ENCODE data around the gene LBP. TPM values are rescaled to one million over a fixed set of nuclear protein-coding genes. Genes with fewer than 3 reads are reported as not detected.

Gene LBP
- total and polyA plus RNA-seq, 7 donors, result 1.1 to 167 (median 38.8) TPM

DNA sequence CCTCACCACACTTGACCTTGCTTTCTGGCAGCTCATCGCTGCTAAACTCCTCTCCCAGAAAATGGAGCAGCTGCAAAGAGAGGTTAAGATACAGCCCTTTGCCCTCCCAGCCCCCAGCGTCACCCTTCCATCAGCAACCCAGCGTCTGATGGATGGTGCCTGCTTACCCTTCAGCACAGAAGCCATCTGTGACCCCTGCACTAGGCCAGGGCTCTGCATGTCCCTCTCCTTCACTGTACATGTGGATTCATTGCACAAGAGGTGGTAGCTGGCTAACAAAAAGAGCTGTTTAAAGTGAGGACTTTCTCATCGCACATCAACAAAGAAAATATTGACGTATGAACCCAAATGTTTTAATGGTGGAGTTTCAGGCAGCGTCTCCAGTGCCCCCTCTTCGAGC is 12.3 kb downstream of the LBP start:
- Histone ChIP-seq H3K4me1 (no peaks in the 10 kb centered on the region), H3K27me3 (ENCODE audit: insufficient read depth in 3 of 3, low read length in 2 of 3) (no peaks in the 10 kb centered on the region), H3K9me3 (no peaks in the 10 kb centered on the region), H3K4me3 (no peak overlapping the region), H3K27ac (no peak overlapping the region), H3K36me3 (ENCODE audit: insufficient read depth in 1 of 2, low read depth in 1 of 2) (no peaks in the 10 kb centered on the region)
- DNase-seq (no peak), ATAC-seq (no peak)
- intact Hi-C loops (cut with DNase I), result no loop called here
- WGBS, 3 donors, result 74 to 82% (median 79%) methylated on average over 7 of the region's 7 CpGs
- TF ChIP-seq, protein P1, sequence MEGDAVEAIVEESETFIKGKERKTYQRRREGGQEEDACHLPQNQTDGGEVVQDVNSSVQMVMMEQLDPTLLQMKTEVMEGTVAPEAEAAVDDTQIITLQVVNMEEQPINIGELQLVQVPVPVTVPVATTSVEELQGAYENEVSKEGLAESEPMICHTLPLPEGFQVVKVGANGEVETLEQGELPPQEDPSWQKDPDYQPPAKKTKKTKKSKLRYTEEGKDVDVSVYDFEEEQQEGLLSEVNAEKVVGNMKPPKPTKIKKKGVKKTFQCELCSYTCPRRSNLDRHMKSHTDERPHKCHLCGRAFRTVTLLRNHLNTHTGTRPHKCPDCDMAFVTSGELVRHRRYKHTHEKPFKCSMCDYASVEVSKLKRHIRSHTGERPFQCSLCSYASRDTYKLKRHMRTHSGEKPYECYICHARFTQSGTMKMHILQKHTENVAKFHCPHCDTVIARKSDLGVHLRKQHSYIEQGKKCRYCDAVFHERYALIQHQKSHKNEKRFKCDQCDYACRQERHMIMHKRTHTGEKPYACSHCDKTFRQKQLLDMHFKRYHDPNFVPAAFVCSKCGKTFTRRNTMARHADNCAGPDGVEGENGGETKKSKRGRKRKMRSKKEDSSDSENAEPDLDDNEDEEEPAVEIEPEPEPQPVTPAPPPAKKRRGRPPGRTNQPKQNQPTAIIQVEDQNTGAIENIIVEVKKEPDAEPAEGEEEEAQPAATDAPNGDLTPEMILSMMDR (IDR thresholded peaks at IDR 0.05), result no peak

DNA sequence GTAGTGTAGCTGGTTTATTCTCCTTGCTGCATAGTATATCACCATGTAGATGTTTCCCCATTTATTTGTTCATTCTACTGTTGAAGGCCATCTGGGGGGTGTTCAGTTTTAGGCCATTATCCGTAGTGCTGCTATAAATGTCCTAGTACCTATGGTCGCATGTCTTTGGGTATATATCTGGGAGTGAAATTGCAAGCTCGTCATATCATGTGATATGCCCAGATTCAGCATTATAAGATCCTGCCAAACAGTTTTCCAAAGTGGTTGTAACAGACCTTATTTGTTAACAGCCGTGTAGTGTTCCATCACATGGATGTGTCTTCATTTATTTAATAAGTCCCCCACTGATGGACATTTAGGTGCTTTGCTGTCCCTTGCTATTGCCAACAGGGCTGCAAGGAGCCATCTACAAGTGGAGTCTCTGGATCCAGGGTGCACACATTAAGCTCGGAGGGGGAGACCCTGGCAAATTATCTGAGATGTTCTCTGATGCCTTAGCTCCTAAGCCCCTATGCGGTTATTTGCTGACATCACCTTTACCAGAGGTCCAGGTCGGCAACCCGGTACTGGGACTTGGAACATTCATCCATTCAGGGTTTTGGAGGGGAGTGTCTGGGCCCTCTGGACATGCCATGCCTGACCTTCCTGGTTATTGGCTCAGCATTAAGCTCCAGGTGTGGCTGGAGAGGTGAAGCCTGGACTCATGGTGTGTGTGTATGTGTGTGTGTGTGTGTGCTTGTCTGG is 16.9 kb downstream of the LBP start:
- no peak overlapping the region for H3K27ac ChIP-seq
- intact Hi-C loops (cut with DNase I), result no loop called here
- no peak for DNase-seq
- no peak overlapping the region for H3K4me3 ChIP-seq
- ATAC-seq, result peak in 1 of 4 donors; percentile 41
- H3K27me3 ChIP-seq (ENCODE audit: insufficient read depth in 3 of 3, low read length in 2 of 3), result no peaks in the 10 kb centered on the region
- peaks cover 0 to 11% of the 10 kb centered on the region in 2 donors for H3K36me3 ChIP-seq (ENCODE audit: insufficient read depth in 1 of 2, low read depth in 1 of 2)
- TF ChIP-seq, protein P1 (IDR thresholded peaks at IDR 0.05), result no peak
- H3K4me1 ChIP-seq, result no peaks in the 10 kb centered on the region
- H3K9me3 ChIP-seq, result no peaks in the 10 kb centered on the region
- 90 to 94% (median 93%) methylated on average over 8 of the region's 8 CpGs for WGBS, 3 donors

DNA sequence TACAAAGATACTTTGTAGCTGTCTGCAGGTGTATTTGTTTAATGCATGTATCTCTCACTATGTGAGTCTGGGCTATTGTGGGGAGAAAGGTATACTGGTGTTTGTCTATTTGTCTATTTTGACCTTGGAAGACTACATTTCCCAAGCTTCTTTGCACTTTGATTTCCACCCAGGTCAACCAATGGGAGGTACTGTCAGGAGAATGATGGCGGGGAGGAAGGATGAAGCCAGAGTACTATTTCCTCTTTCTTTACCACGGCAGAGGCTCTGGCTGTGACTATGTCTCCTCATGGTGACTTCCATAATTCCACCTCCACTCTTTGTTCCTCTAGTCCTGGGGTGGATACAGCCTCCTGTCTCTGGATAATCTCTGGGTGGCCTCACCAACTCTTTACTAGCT is 23.1 kb downstream of the LBP start:
- intact Hi-C loops (cut with DNase I), result no loop called here
- Histone ChIP-seq H3K9me3 (no peaks in the 10 kb centered on the region), H3K36me3 (ENCODE audit: insufficient read depth in 1 of 2, low read depth in 1 of 2) (peaks cover 0 to 21% of the 10 kb centered on the region in 2 donors), H3K4me3 (no peak overlapping the region), H3K27ac (no peak overlapping the region), H3K4me1 (no peaks in the 10 kb centered on the region), H3K27me3 (ENCODE audit: insufficient read depth in 3 of 3, low read length in 2 of 3) (no peaks in the 10 kb centered on the region)
- 40 to 47% (median 41%) methylated on average over 2 of the region's 2 CpGs for WGBS, 3 donors
- ATAC-seq (no peak), DNase-seq (no peak)
- TF ChIP-seq, protein P1 (IDR thresholded peaks at IDR 0.05), result no peak

DNA sequence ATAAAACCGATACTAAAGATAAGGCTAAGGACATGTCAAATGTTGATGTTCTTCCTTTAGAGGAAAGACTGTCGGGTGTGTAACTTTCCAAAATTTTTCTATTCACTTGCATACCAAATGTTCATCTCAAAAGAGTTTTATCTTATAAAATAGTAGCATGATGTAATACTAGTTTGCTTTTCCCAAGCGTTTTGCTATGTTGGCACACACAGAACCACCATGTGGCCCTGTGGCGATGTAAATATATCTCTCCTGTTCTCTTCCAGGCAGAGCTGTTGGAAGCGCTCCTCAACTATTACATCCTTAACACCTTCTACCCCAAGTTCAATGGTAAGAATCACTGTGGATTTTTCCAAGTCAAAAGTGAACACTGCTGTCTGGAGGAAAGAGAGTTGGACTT is 26.5 kb downstream of the LBP start:
- H3K27ac ChIP-seq, result no peak overlapping the region
- no peaks in the 10 kb centered on the region for H3K4me1 ChIP-seq
- intact Hi-C loops (cut with DNase I), result no loop called here
- H3K36me3 ChIP-seq (ENCODE audit: insufficient read depth in 1 of 2, low read depth in 1 of 2), result peaks cover 0 to 13% of the 10 kb centered on the region in 2 donors
- no peaks in the 10 kb centered on the region for H3K27me3 ChIP-seq (ENCODE audit: insufficient read depth in 3 of 3, low read length in 2 of 3)
- H3K4me3 ChIP-seq, result no peak overlapping the region
- ATAC-seq (no peak), DNase-seq (no peak)
- no peaks in the 10 kb centered on the region for H3K9me3 ChIP-seq
- 57 to 67% (median 63%) methylated on average over 5 of the region's 5 CpGs for WGBS, 3 donors
- TF ChIP-seq, protein P1 (IDR thresholded peaks at IDR 0.05), result no peak

Measured in psoas muscle (tissue), 8 donors.